ENCODE results near the gene TRH.
A peak's percentile ranks its signal among the peaks of the same experiment; 100 is the strongest.
"Not testable (repeated sequence)": the region's sequence is repeated elsewhere in the genome, so short reads cannot be mapped to it uniquely, and the experiment has no call there.

Gene TRH

GRCh38 chr3:130013246-130013645 is 38.7 kb downstream of the TRH start:
- not testable (repeated sequence) for DNase-seq

GRCh38 chr3:130014526-130014925 is 40.0 kb downstream of the TRH start:
- DNase-seq: no peak

GRCh38 chr3:130017661-130018060 is 43.1 kb downstream of the TRH start:
- not testable (repeated sequence) for DNase-seq

GRCh38 chr3:130026146-130026829 is 51.8 kb downstream of the TRH start:
- peak; percentile 11 for DNase-seq

GRCh38 chr3:130027437-130027836 is 52.9 kb downstream of the TRH start:
- DNase-seq: not testable (repeated sequence)

Data from NCI-H510A treated with DMSO at 0.1 percent for 48 hours (cell line).